NOMO-1 treated with dmso at 0.1 percent for 144 hours (cell line): ENCODE data around the gene ATL2.
"Not testable (repeated sequence)": the region's sequence is repeated elsewhere in the genome, so short reads cannot be mapped to it uniquely, and the experiment has no call there.

ENCODE experiments used
- DNase-seq: peaks from one replicate; lab custom pipeline; 2025; ENCODE audit not compliant: unreplicated experiment; lab: John Stamatoyannopoulos, UW

Gene ATL2

GRCh38 chr2:38394041-38394440 lies 17.0 kb upstream of the ATL2 start:
- no peak for DNase-seq

- no peak for DNase-seq
Measured at GRCh38 chr2:38390947-38391346, 13.9 kb upstream of the ATL2 start.

- no peak for DNase-seq
Measured at GRCh38 chr2:38387887-38388286, 10.8 kb upstream of the ATL2 start.

- no peak for DNase-seq
Measured at GRCh38 chr2:38386821-38387220, 9.7 kb upstream of the ATL2 start.

GRCh38 chr2:38386377-38386776 lies 9.3 kb upstream of the ATL2 start:
- DNase-seq: no peak

GRCh38 chr2:38384338-38384737 lies 7.3 kb upstream of the ATL2 start:
- DNase-seq: no peak

GRCh38 chr2:38383741-38384140 lies 6.7 kb upstream of the ATL2 start:
- not testable (repeated sequence) for DNase-seq

- no peak for DNase-seq
Measured at GRCh38 chr2:38381381-38382143, 4.5 kb upstream of the ATL2 start.

GRCh38 chr2:38380397-38381130 lies 3.5 kb upstream of the ATL2 start:
- peak; percentile 90 for DNase-seq

GRCh38 chr2:38376346-38377049 lies 575 bp downstream of the ATL2 start:
- DNase-seq: peak; percentile 48

GRCh38 chr2:38375696-38376345 lies 1.3 kb downstream of the ATL2 start:
- DNase-seq: no peak

GRCh38 chr2:38374984-38375383 lies 2.1 kb downstream of the ATL2 start:
- no peak for DNase-seq

GRCh38 chr2:38371235-38371634 lies 5.8 kb downstream of the ATL2 start:
- DNase-seq: no peak

GRCh38 chr2:38370664-38371063 lies 6.4 kb downstream of the ATL2 start:
- no peak for DNase-seq

GRCh38 chr2:38362232-38362631 lies 14.8 kb downstream of the ATL2 start:
- DNase-seq: no peak

- no peak for DNase-seq
Measured at GRCh38 chr2:38360177-38360576, 16.9 kb downstream of the ATL2 start.

GRCh38 chr2:38353402-38353801 lies 23.7 kb downstream of the ATL2 start:
- no peak for DNase-seq

- no peak for DNase-seq
Measured at GRCh38 chr2:38352336-38352735, 24.7 kb downstream of the ATL2 start.

- no peak for DNase-seq
Measured at GRCh38 chr2:38345323-38346038, 31.6 kb downstream of the ATL2 start.

GRCh38 chr2:38344813-38345212 lies 32.3 kb downstream of the ATL2 start:
- no peak for DNase-seq

- DNase-seq: no peak
Measured at GRCh38 chr2:38343212-38343611, 33.9 kb downstream of the ATL2 start.
